ENCODE results near the gene TMEM169. TPM values are rescaled to one million over a fixed set of nuclear protein-coding genes. Genes with fewer than 3 reads are reported as not detected.

Gene TMEM169
- total RNA-seq, 1 experiment from 2014 or later, result 0.74 TPM

DNA sequence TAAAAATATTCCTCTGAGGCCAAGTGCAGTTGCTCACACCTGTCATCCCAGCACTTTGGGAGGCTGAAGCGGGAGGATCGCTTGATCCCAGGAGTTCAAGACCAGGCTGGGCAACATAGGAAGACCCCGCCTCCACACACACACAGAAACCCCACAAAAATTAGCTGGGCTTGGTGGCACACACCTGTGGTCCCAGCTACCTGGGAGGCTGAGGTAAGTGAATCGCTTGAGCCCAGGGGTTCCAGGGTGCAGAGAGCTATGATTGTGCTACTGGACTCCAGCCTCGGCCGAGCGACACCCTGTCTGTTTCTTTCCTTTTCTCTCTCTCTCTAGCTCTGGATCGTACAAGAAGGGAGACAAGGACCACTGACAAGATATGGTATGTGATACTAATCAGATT is 25.6 kb downstream of the TMEM169 start:
- in situ Hi-C loops (cut with HindIII; ENCODE audit: low pct_unique_long_range_greater_than_20kb, low sequenced_read_pairs), result no loop called here
- POLR2A ChIA-PET, result no interaction called here
- ATAC-seq, result no peak
- peak overlapping the region; percentile 98 for H3K27ac ChIP-seq (ENCODE audit: low read length)
- H3K4me1 ChIP-seq (ENCODE audit: control insufficient read depth, insufficient read depth, low read length), result peaks cover 27% of the 10 kb centered on the region
- peaks cover 23% of the 10 kb centered on the region for H3K36me3 ChIP-seq (ENCODE audit: control insufficient read depth, insufficient read depth, low read length)
- peak overlapping the region in 1 of 2 experiments; percentile 44; a peak in 2 of 4 replicates for H3K4me3 ChIP-seq (ENCODE audit: low read depth in 2 of 2, low read length in 2 of 2)
- no peaks in the 10 kb centered on the region for H3K9me3 ChIP-seq (ENCODE audit: control insufficient read depth, insufficient read depth, low read depth, low read length)
- no TSS peak for BruUV-seq (replicated peaks)
- intact Hi-C loops (cut with micrococcal nuclease; ENCODE audit: unreplicated experiment), result no loop called here
- TF ChIP-seq SIN3A (IDR thresholded peaks at IDR 0.05; ENCODE audit: borderline replicate concordance, insufficient read depth, low read depth, low read length) (no peak), TCF7L2 (IDR thresholded peaks at IDR 0.05; ENCODE audit: low read depth, low read length) (no peak), POLR2AphosphoS5 (IDR thresholded peaks at IDR 0.05; ENCODE audit: low read depth, low read length) (no peak)
- TF ChIP-seq, protein P1, sequence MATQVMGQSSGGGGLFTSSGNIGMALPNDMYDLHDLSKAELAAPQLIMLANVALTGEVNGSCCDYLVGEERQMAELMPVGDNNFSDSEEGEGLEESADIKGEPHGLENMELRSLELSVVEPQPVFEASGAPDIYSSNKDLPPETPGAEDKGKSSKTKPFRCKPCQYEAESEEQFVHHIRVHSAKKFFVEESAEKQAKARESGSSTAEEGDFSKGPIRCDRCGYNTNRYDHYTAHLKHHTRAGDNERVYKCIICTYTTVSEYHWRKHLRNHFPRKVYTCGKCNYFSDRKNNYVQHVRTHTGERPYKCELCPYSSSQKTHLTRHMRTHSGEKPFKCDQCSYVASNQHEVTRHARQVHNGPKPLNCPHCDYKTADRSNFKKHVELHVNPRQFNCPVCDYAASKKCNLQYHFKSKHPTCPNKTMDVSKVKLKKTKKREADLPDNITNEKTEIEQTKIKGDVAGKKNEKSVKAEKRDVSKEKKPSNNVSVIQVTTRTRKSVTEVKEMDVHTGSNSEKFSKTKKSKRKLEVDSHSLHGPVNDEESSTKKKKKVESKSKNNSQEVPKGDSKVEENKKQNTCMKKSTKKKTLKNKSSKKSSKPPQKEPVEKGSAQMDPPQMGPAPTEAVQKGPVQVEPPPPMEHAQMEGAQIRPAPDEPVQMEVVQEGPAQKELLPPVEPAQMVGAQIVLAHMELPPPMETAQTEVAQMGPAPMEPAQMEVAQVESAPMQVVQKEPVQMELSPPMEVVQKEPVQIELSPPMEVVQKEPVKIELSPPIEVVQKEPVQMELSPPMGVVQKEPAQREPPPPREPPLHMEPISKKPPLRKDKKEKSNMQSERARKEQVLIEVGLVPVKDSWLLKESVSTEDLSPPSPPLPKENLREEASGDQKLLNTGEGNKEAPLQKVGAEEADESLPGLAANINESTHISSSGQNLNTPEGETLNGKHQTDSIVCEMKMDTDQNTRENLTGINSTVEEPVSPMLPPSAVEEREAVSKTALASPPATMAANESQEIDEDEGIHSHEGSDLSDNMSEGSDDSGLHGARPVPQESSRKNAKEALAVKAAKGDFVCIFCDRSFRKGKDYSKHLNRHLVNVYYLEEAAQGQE (IDR thresholded peaks at IDR 0.05; ENCODE audit: insufficient read depth in 1 of 2, low read depth in 2 of 2, low read length in 1 of 2), result no peak
- TF ChIP-seq, protein P2, sequence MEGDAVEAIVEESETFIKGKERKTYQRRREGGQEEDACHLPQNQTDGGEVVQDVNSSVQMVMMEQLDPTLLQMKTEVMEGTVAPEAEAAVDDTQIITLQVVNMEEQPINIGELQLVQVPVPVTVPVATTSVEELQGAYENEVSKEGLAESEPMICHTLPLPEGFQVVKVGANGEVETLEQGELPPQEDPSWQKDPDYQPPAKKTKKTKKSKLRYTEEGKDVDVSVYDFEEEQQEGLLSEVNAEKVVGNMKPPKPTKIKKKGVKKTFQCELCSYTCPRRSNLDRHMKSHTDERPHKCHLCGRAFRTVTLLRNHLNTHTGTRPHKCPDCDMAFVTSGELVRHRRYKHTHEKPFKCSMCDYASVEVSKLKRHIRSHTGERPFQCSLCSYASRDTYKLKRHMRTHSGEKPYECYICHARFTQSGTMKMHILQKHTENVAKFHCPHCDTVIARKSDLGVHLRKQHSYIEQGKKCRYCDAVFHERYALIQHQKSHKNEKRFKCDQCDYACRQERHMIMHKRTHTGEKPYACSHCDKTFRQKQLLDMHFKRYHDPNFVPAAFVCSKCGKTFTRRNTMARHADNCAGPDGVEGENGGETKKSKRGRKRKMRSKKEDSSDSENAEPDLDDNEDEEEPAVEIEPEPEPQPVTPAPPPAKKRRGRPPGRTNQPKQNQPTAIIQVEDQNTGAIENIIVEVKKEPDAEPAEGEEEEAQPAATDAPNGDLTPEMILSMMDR (IDR thresholded peaks at IDR 0.05), result no peak
- CTCF ChIA-PET, result no interaction called here
- no peak for DNase-seq (ENCODE audit: low read depth, low spot score)
- H3K27me3 ChIP-seq (ENCODE audit: control insufficient read depth, insufficient read depth, low read length), result no peaks in the 10 kb centered on the region

DNA sequence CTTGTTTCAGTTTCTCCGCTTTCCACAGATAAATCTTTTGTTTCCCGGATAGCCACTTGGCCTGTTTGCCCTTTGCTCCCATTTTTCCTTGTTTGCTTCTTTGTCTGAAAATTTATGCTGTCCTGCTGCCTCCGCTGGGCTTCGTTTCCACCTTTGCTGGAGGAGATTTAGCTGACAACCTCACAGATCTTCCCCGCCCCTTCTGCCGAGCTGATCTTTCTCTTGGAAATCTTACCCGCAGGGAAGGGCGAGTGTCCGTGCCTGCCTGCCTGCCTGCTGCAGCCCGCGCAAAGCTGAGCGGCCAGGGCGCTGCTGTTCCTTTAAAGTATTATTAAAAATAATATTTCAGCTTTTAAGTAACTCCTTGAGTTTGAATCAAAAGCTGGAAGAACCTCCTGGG is 26.0 kb downstream of the TMEM169 start:
- H3K27ac ChIP-seq (ENCODE audit: low read length), result peak overlapping the region; percentile 98
- DNase-seq (ENCODE audit: low read depth, low spot score) (no peak), ATAC-seq (no peak)
- in situ Hi-C loops (cut with HindIII; ENCODE audit: low pct_unique_long_range_greater_than_20kb, low sequenced_read_pairs), result no loop called here
- TF ChIP-seq POLR2AphosphoS5 (IDR thresholded peaks at IDR 0.05; ENCODE audit: low read depth, low read length), result no peak
- BruUV-seq (replicated peaks), result no TSS peak
- H3K9me3 ChIP-seq (ENCODE audit: control insufficient read depth, insufficient read depth, low read depth, low read length), result no peaks in the 10 kb centered on the region
- CTCF ChIA-PET, result no interaction called here
- H3K27me3 ChIP-seq (ENCODE audit: control insufficient read depth, insufficient read depth, low read length), result no peaks in the 10 kb centered on the region
- peaks cover 27% of the 10 kb centered on the region for H3K36me3 ChIP-seq (ENCODE audit: control insufficient read depth, insufficient read depth, low read length)
- POLR2A ChIA-PET, result no interaction called here
- peaks cover 30% of the 10 kb centered on the region for H3K4me1 ChIP-seq (ENCODE audit: control insufficient read depth, insufficient read depth, low read length)
- intact Hi-C loops (cut with micrococcal nuclease; ENCODE audit: unreplicated experiment), result no loop called here
- peak overlapping the region in 1 of 2 experiments; percentile 44; a peak in 2 of 4 replicates for H3K4me3 ChIP-seq (ENCODE audit: low read depth in 2 of 2, low read length in 2 of 2)

DNA sequence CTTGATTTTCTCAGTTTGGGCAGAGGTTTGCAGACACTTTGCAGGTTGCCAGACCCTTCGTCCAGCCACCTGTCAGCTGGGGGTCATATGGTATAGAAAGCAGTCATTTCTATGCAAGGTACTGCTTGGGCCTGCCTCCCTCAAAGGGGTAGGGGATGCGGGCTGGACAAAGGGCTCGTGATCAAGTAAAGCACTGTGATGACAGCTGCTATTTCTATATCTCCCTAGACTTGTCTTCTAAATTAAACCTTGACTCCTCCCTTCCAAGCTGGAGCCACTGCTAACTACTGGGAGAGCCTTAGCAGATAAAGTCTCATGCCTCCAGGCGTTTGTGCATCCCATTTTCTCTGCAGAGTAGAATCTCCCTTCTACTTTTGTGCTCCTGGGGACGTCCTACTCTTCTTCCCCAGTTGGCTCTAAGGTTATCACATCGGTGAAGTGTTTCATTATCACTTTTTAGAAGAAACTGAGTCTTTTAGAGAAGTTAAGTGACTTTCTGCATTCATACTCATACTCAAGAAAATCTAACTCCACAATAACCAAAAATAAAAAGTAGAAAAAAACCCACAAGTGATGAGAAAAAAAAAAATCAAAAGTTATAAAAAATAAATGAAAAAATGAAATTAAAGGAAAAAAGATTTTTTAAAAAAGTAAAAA is 26.7 kb downstream of the TMEM169 start:
- in situ Hi-C loops (cut with HindIII; ENCODE audit: low pct_unique_long_range_greater_than_20kb, low sequenced_read_pairs), result no loop called here

More for the DNA sequence above, 26.7 kb downstream of the TMEM169 start:
- ChIA-PET POLR2A (interaction anchor here (0.5 to 0.7 kb wide), 4 partner anchors 54 to 1299 kb away, joined by 5 to 12 read pairs (median 6); partner anchors contain the start of gene BARD1), CTCF (interaction anchor here (1.1 kb wide), 1 partner anchor 18 kb away, joined by 3 read pairs; no protein-coding TSS in a partner anchor)
- H3K4me3 ChIP-seq (ENCODE audit: low read depth in 2 of 2, low read length in 2 of 2), result peak overlapping the region; percentile 44 to 64
- peak overlapping the region; percentile 98 for H3K27ac ChIP-seq (ENCODE audit: low read length)
- no peak for ATAC-seq
- H3K9me3 ChIP-seq (ENCODE audit: control insufficient read depth, insufficient read depth, low read depth, low read length), result no peaks in the 10 kb centered on the region
- no peaks in the 10 kb centered on the region for H3K27me3 ChIP-seq (ENCODE audit: control insufficient read depth, insufficient read depth, low read length)
- H3K4me1 ChIP-seq (ENCODE audit: control insufficient read depth, insufficient read depth, low read length), result peaks cover 32% of the 10 kb centered on the region
- no peak; the same call in 1 of the 2 replicates for TF ChIP-seq POLR2AphosphoS5 (IDR thresholded peaks at IDR 0.05; ENCODE audit: low read depth, low read length)
- TF ChIP-seq SIN3A (IDR thresholded peaks at IDR 0.05; ENCODE audit: borderline replicate concordance, insufficient read depth, low read depth, low read length), result no peak
- TF ChIP-seq, protein P1 (IDR thresholded peaks at IDR 0.05; ENCODE audit: insufficient read depth in 1 of 2, low read depth in 2 of 2, low read length in 1 of 2), result no peak
- no peak for TF ChIP-seq TCF7L2 (IDR thresholded peaks at IDR 0.05; ENCODE audit: low read depth, low read length)
- TF ChIP-seq, protein P2 (IDR thresholded peaks at IDR 0.05), result no peak
- intact Hi-C loops (cut with micrococcal nuclease; ENCODE audit: unreplicated experiment), result no loop called here
- no peak for DNase-seq (ENCODE audit: low read depth, low spot score)
- TSS peak; percentile 100 for BruUV-seq (replicated peaks)
- peaks cover 34% of the 10 kb centered on the region for H3K36me3 ChIP-seq (ENCODE audit: control insufficient read depth, insufficient read depth, low read length)

All from Panc1 (cell line).